HT-29 (cell line): ENCODE data around the gene ZNG1A. TPM values are rescaled to one million over a fixed set of nuclear protein-coding genes. Genes with fewer than 3 reads are reported as not detected.
A peak's percentile ranks its signal among the peaks of the same experiment; 100 is the strongest.
"Not testable (repeated sequence)": the region's sequence is repeated elsewhere in the genome, so short reads cannot be mapped to it uniquely, and the experiment has no call there.

ENCODE experiments used
- DNase-seq: peaks from one replicate; pipeline ENCODE4 v3.0.0-alpha.2; 2015; ENCODE audit warnings: low spot score
- total RNA-seq: library from RNA; depleted of rRNA; stranded (reverse); fragments of >200 nt; shearing (Covaris generic); gene quantifications from 2 replicates; pipeline ENCODE4 v1.2.3, GENCODE V29; 2014; rRNA removed

ZNG1A gene
- 8.7 and 9.3 TPM in 2 replicates for total RNA-seq

- DNase-seq, result not testable (repeated sequence)
These were observed at the start of gene ZNG1A for GRCh38 chr9:178970-179383. Gene ZNG1A (minus strand): TSS chr9:179056. CDS start chr9:178969, 87 bp downstream.

DNA sequence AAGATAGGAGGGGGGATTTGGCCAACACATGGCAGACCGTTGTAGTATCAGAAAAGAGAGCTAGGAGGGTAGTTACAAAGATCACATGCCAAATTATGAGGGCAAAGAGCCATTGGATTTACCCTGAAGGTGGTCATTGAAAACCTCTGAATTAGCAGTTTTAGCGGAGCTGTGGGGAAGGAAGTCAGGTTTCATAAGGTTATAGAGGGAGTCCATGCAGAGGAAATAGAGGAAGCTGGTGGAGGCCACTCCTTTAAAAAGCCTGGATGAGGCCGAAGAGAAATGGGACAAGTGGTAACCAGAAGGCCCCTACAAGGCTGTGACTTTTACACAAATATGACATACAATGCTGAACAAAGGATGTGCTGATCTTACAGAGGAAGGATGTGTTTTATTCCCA, 49.0 kb upstream of the ZNG1A start:
- no peak for DNase-seq

- peak; percentile 13 for DNase-seq
These were observed 46.0 kb upstream of the ZNG1A start for GRCh38 chr9:224582-225520.

GRCh38 chr9:224026-224425, 45.2 kb upstream of the ZNG1A start:
- DNase-seq, result no peak

- DNase-seq, result no peak
These were observed 44.3 kb upstream of the ZNG1A start for GRCh38 chr9:223152-223551.

- DNase-seq, result peak; percentile 25
These were observed 43.3 kb upstream of the ZNG1A start for GRCh38 chr9:221989-222776.

DNA sequence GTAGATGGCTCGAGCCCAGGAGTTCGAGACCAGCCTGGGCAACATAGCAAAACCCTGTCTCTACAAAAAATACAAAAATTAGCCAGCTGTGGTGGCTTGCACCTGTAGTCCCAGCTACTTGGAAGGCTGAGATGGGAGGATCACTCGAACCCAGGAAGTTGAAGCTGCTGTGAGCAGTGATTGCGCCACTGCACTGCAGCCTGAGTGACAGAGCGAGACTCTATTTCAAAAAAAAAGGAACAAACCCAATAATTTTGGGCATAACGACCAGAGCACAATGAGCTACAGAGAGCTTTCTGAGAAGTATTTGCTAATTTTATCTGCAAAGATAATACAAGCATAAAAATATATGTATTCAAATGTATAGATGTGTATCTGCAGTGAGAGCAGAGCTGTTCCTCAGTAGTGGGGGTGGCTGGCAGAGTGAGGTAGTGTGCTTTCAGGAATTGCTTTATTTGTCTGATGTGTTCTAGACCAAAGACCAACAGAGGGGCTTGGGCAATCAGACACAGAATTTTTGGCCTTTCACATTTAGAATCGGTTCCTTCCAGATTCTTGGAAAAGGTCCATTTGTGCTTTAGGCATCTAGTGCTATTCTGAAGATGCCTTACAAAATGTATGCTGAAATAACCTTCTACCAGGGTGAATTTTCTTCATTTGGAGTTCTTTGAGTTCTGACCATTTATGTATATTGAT, 41.0 kb upstream of the ZNG1A start:
- no peak for DNase-seq

GRCh38 chr9:219036-219435, 40.2 kb upstream of the ZNG1A start:
- DNase-seq, result not testable (repeated sequence)

DNA sequence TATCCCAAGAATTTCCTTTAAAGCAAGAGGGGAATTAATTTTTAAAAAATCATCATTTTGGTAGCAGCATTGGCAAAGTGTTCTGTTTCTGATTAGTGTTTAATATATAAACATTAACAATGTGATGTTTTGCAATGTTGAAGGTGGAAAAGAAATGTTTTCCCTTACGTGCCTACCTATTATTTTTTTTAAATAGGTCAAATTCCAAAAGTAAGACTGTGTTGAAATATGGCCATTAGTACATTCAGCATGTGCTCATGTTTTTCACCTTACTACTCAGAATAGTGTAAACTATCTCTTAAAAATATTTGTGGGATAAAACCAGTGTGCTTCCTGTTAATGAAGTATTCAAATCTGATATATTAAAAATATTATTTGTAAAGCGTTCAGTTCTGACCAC, 39.1 kb upstream of the ZNG1A start:
- DNase-seq, result no peak

- no peak for DNase-seq
These were observed 38.0 kb upstream of the ZNG1A start for GRCh38 chr9:216866-217265.

DNA sequence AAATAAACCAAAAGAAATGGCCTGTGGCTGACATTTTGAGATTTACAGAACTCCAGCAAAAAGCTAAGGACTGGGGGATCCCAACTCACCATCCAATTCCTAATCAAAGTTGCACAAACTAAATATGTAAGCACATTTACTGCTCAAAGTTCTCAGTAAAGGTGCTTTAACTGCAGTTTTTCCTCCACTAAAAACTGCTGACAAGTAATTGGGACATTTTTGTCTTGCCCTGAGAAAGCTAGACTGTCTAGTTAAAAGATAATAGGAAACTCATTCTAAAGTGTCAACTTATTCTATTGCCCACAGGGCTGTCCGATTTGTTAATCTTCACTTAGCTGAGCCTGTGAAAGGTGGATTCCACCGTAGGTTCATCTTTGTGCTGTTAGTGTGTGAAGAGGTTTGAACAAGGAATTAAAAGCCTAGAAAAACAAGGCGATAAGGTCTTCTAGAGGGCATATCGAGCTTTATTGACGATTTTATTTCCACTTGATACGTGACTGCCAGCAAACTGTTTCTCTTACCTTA, 36.8 kb upstream of the ZNG1A start:
- DNase-seq, result no peak

- no peak for DNase-seq
These were observed 36.0 kb upstream of the ZNG1A start, which contains the start of gene DOCK8 for GRCh38 chr9:214648-215493. Gene DOCK8 (plus strand): TSS chr9:214865. CDS start chr9:214977, 112 bp downstream.

- no peak for DNase-seq
These were observed 35.4 kb upstream of the ZNG1A start for GRCh38 chr9:214351-214647.

DNA sequence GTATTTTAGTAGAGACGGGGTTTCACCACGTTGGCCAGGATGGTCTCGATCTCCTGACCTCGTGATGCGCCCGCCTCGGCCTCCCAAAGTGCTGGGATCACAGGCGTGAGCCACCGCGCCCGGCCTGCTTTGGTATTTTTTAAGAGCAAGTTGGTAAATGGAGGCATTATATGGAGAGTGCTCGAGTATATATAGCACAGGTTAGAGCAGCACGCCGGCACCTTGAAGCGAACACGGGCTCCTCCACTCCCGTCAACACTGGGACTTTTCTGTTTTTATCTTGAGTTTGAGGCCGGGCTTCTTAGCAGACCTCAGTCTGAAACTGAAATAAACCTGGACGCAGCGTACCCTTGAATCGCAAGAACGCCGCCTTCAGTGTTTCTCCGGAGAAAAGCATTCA, 35.0 kb upstream of the ZNG1A start:
- not testable (repeated sequence) for DNase-seq

DNA sequence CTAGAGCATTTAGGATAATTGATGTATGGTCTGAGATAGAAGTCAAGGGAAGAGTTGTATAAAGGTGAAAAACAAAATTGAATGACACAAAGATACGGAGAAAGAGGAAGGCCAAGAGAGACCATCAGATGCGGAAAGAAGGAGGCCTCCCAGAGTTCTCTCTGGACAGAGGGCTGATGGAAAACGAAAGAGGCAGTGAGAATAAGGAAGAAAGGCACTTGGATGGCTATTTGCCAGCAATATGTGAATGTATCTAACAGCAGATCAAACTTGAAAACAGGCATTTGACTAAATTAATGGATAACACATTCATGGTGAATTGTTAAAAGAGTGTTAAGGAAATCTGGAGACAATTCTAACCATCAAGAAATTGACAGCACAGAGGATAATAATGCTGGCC, 33.4 kb upstream of the ZNG1A start:
- DNase-seq, result no peak

DNA sequence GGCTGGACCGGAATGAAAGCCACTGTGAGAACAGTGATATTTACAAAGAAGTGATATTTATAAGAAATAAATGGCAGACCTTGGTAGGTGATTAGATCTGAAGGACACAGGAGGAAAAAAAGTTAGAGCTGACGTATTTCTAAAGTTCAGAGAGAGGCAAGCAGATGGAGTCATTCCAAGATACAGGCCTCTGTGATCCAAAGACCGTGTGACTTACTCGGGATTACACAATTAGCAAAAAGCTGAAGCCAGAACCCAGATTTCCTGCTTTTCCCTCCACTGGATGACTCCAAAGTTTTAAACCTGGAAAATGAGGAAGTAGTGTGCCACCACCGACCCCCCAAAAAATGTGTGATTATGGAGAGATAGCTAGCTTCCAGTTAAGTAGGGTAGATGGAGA, 32.7 kb upstream of the ZNG1A start:
- DNase-seq, result no peak

DNA sequence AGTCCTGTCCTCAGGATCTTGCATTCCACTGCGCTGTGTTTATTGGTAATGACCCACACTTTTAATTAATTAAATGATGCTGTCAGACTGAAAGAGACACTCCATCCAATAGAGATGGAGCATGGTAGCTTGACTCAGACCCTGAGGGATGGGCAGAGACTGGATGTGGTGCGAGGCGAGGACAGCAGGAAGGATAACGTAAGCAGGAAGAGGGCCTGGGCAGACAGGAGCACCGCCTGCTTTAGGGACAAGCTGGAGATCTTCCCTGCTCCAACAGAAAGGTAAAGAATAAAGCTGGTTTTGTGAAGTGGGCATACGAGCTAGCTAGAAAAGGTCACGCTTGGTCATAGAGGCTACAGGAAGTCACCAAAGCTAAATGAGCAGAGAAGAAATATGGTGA, 32.2 kb upstream of the ZNG1A start:
- no peak for DNase-seq

- DNase-seq, result no peak
These were observed 30.4 kb upstream of the ZNG1A start for GRCh38 chr9:209143-209758.

GRCh38 chr9:206481-206880, 27.6 kb upstream of the ZNG1A start:
- no peak for DNase-seq

DNA sequence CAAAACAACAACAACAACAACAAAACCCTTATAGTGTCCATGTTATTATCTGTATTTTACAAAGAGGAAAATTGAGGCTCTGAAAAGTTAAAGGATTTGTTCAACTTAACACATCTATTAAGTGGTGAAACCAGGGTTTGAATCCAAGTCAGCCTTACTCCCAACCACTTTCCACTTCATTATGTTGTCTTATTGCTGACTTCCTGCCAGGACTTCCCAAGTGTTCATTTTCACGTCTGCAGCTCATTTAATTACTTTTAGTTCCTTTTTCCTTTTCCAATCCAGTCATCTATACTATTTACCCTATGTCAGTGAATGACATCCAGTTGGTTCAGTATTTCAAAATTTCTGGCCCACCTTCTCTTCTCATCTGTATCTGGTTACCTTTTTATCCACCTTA, 20.7 kb upstream of the ZNG1A start:
- DNase-seq, result not testable (repeated sequence)
